ENCODE results near the gene KRTAP5-8. TPM values are rescaled to one million over a fixed set of nuclear protein-coding genes. Genes with fewer than 3 reads are reported as not detected.
A peak's percentile ranks its signal among the peaks of the same experiment; 100 is the strongest.
"Not testable (repeated sequence)": the region's sequence is repeated elsewhere in the genome, so short reads cannot be mapped to it uniquely, and the experiment has no call there.

KRTAP5-8 gene
- total RNA-seq (not detected in 2 replicates), polyA plus RNA-seq (not detected in 2 replicates)

- not testable (repeated sequence) for H3K27ac ChIP-seq; H3K27me3 ChIP-seq; H3K36me3 ChIP-seq; DNase-seq (ENCODE audit: low read depth in 1 of 2, low spot score in 1 of 2); H3K4me1 ChIP-seq (ENCODE audit: low read depth); H3K4me3 ChIP-seq; H3K9me3 ChIP-seq (ENCODE audit: low read depth)
Measured at GRCh38 chr11:71537977-71538665, at the start of gene KRTAP5-8. KRTAP5-8 (plus strand) TSS chr11:71538025; CDS start chr11:71538056, 31 bp downstream.

- no peak overlapping the region for H3K4me3 ChIP-seq
- DNase-seq (ENCODE audit: low read depth in 1 of 2, low spot score in 1 of 2), result peak in 1 of 2 donors; percentile 42
- peaks cover 21% of the 10 kb centered on the region for H3K4me1 ChIP-seq (ENCODE audit: low read depth)
- H3K27me3 ChIP-seq, result no peaks in the 10 kb centered on the region
- H3K36me3 ChIP-seq, result peaks cover 4% of the 10 kb centered on the region
- no peaks in the 10 kb centered on the region for H3K9me3 ChIP-seq (ENCODE audit: low read depth)
- no peak for TF ChIP-seq CTCF (IDR thresholded peaks at IDR 0.05; ENCODE audit: low read depth, low read length)
- H3K27ac ChIP-seq, result peak overlapping the region; percentile 89
Measured at GRCh38 chr11:71488681-71489270, 49.0 kb upstream of the KRTAP5-8 start.

GRCh38 chr11:71489311-71490043 is 48.3 kb upstream of the KRTAP5-8 start:
- peaks cover 21% of the 10 kb centered on the region for H3K4me1 ChIP-seq (ENCODE audit: low read depth)

GRCh38 chr11:71490044-71490730 is 47.6 kb upstream of the KRTAP5-8 start:
- Histone ChIP-seq H3K27ac (no peak overlapping the region), H3K9me3 (ENCODE audit: low read depth) (no peaks in the 10 kb centered on the region), H3K36me3 (peaks cover under 1% of the 10 kb centered on the region), H3K4me1 (ENCODE audit: low read depth) (peaks cover 21% of the 10 kb centered on the region), H3K27me3 (no peaks in the 10 kb centered on the region), H3K4me3 (no peak overlapping the region)
- DNase-seq (ENCODE audit: low read depth in 1 of 2, low spot score in 1 of 2), result no peak
- no peak for TF ChIP-seq CTCF (IDR thresholded peaks at IDR 0.05; ENCODE audit: low read depth, low read length)

More at GRCh38 chr11:71489311-71490043, 48.3 kb upstream of the KRTAP5-8 start:
- Histone ChIP-seq H3K4me3 (no peak overlapping the region), H3K36me3 (no peaks in the 10 kb centered on the region), H3K27me3 (no peaks in the 10 kb centered on the region), H3K9me3 (ENCODE audit: low read depth) (no peaks in the 10 kb centered on the region), H3K27ac (peak overlapping the region; percentile 89)
- DNase-seq (ENCODE audit: low read depth in 1 of 2, low spot score in 1 of 2), result peak in 1 of 2 donors; percentile 47
- no peak for TF ChIP-seq CTCF (IDR thresholded peaks at IDR 0.05; ENCODE audit: low read depth, low read length)

GRCh38 chr11:71490731-71491390 is 47.0 kb upstream of the KRTAP5-8 start:
- TF ChIP-seq CTCF (IDR thresholded peaks at IDR 0.05; ENCODE audit: low read depth, low read length), result no peak
- no peak for DNase-seq (ENCODE audit: low read depth in 1 of 2, low spot score in 1 of 2)

More at GRCh38 chr11:71490731-71491390, 47.0 kb upstream of the KRTAP5-8 start:
- Histone ChIP-seq H3K9me3 (ENCODE audit: low read depth) (no peaks in the 10 kb centered on the region), H3K27me3 (no peaks in the 10 kb centered on the region), H3K27ac (no peak overlapping the region), H3K4me1 (ENCODE audit: low read depth) (peaks cover 21% of the 10 kb centered on the region), H3K36me3 (peaks cover 2% of the 10 kb centered on the region), H3K4me3 (no peak overlapping the region)
